ENCODE data around the gene IDS.

DNA sequence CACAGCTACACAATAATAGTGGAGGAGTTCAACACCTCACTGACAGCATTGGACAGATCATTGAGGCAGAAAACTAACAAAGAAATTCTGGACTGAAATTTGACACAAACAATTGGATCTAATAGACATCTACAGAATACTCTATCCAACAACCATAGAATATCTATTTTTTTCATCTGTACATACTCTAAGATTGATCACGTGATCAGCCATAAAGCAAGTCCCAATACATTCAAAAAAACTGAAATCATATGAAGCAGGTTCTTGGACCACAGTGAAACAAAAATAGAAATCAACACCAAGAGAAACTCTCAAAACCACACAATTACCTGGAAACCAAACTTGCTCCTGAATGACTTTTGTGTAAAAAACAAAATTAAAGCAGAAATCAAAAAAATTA lies 12.2 kb upstream of the IDS start:
- TF ChIP-seq POLR2A (IDR thresholded peaks at IDR 0.05; ENCODE audit: low read depth, low read length) (no peak), POLR2AphosphoS5 (IDR thresholded peaks at IDR 0.05; ENCODE audit: low read depth, low read length) (no peak), TAF1 (IDR thresholded peaks at IDR 0.05; ENCODE audit: low read depth, low read length) (no peak)

All from GM12891 (cell line).